WTC11 (cell line): ENCODE measurements around the gene GRM7. TPM values are rescaled to one million over a fixed set of nuclear protein-coding genes. Genes with fewer than 3 reads are reported as not detected.

Source experiments
- ATAC-seq: fragments of 200-7000 bp; cut with Tn5 transposase; 2 replicates; pipeline ENCODE4 v1.10.0; 2021; ENCODE audit warnings: mild to moderate bottlenecking, moderate library complexity
- CTCF ChIA-PET: fragments of 300-600 bp; sonication (Branson Sonifier 250); formaldehyde crosslinking; loops from one replicate; lab custom pipeline; 2021; ENCODE audit warnings: antibody characterized with exemption; lab: Charles Lee
- POLR2A ChIA-PET: fragments of 350-600 bp; sonication (Branson Sonifier 250); formaldehyde crosslinking; loops from one replicate; lab custom pipeline; 2021; ENCODE audit warnings: antibody characterized with exemption; lab: Charles Lee
- DNase-seq: peaks from one replicate; pipeline ENCODE4 v3.0.0; 2021; ENCODE audit warnings: low spot score
- H3K27ac Mint-ChIP-seq: 2 replicates; pipeline ENCODE4 v1.8.0; 2021; ENCODE audit warnings: mixed read lengths
- H3K27me3 Mint-ChIP-seq: 2 replicates; pipeline ENCODE4 v1.8.0; 2021; ENCODE audit warnings: low read depth, mild to moderate bottlenecking, moderate library complexity, mixed read lengths
- H3K36me3 Mint-ChIP-seq: 2 replicates; pipeline ENCODE4 v1.8.0; 2021; ENCODE audit warnings: mixed read lengths
- H3K4me1 Mint-ChIP-seq: 2 replicates; pipeline ENCODE4 v1.8.0; 2022; ENCODE audit warnings: mixed read lengths
- H3K4me3 Mint-ChIP-seq: 2 replicates; pipeline ENCODE4 v1.8.0; 2021; ENCODE audit warnings: mild to moderate bottlenecking, moderate library complexity, mixed read lengths
- H3K9me3 Mint-ChIP-seq: 2 replicates; pipeline ENCODE4 v1.8.0; 2021; ENCODE audit warnings: mixed read lengths
- ATF2 ChIP-seq: sonication (generic); formaldehyde crosslinking; IDR thresholded peaks from 2 replicates; pipeline ENCODE4 v1.8.1; 2022; ENCODE audit warnings: low read depth, missing genetic modification reagents, borderline replicate concordance
- ELF4 ChIP-seq: sonication (generic); formaldehyde crosslinking; IDR thresholded peaks from 2 replicates; pipeline ENCODE4 v1.8.1; 2022; ENCODE audit warnings: low read depth, mild to moderate bottlenecking, moderate library complexity, missing genetic modification reagents
- ERG ChIP-seq: fragments of 250-450 bp; sonication (Bioruptor Pico); IDR thresholded peaks from 2 replicates; pipeline ENCODE4 v1.8.0; 2021; ENCODE audit warnings: mild to moderate bottlenecking
- FOXJ3 ChIP-seq: sonication (generic); formaldehyde crosslinking; IDR thresholded peaks from 2 replicates; pipeline ENCODE4 v1.9.0; 2021; ENCODE audit warnings: missing genetic modification reagents, mild to moderate bottlenecking, borderline replicate concordance
- HMGXB4 ChIP-seq: sonication (generic); formaldehyde crosslinking; IDR thresholded peaks from 2 replicates; pipeline ENCODE4 v1.8.1; 2023; ENCODE audit warnings: mild to moderate bottlenecking, moderate library complexity, missing genetic modification reagents
- JUN ChIP-seq: sonication (generic); formaldehyde crosslinking; IDR thresholded peaks from 2 replicates; pipeline ENCODE4 v1.8.0; 2023; ENCODE audit warnings: mild to moderate bottlenecking, missing genetic modification reagents
- MAX ChIP-seq: sonication (generic); formaldehyde crosslinking; IDR thresholded peaks from 2 replicates; pipeline ENCODE4 v1.8.0; 2022; ENCODE audit warnings: mild to moderate bottlenecking, missing genetic modification reagents
- MLX ChIP-seq: sonication (generic); formaldehyde crosslinking; IDR thresholded peaks from 2 replicates; pipeline ENCODE4 v1.8.1; 2023; ENCODE audit warnings: mild to moderate bottlenecking, missing genetic modification reagents, moderate library complexity
- NFE2L1 ChIP-seq: sonication (generic); formaldehyde crosslinking; IDR thresholded peaks from 2 replicates; pipeline ENCODE4 v1.8.1; 2023; ENCODE audit warnings: missing genetic modification reagents
- NR2C2 ChIP-seq: sonication (generic); formaldehyde crosslinking; IDR thresholded peaks from 2 replicates; pipeline ENCODE4 v1.8.0; 2022; ENCODE audit warnings: mild to moderate bottlenecking, missing genetic modification reagents
- OVOL2 ChIP-seq: fragments of 250-450 bp; sonication (Bioruptor Pico); IDR thresholded peaks from 2 replicates; pipeline ENCODE4 v1.9.0; 2021; ENCODE audit warnings: mild to moderate bottlenecking, borderline replicate concordance
- PRDM15 ChIP-seq: sonication (generic); formaldehyde crosslinking; IDR thresholded peaks from 2 replicates; pipeline ENCODE4 v1.8.0; 2022; ENCODE audit warnings: missing genetic modification reagents
- PRRX2 ChIP-seq: fragments of 250-450 bp; sonication (Bioruptor Pico); IDR thresholded peaks from 2 replicates; pipeline ENCODE4 v1.8.0; 2021; ENCODE audit warnings: mild to moderate bottlenecking
- SMAD4 ChIP-seq: sonication (generic); formaldehyde crosslinking; IDR thresholded peaks from 2 replicates; pipeline ENCODE4 v1.8.0; 2022; ENCODE audit warnings: mild to moderate bottlenecking, missing genetic modification reagents
- STAT6 ChIP-seq: sonication (generic); formaldehyde crosslinking; conservative IDR thresholded peaks from 2 replicates; pipeline ENCODE4 v1.8.1; 2023; ENCODE audit warnings: mild to moderate bottlenecking, low read depth, missing genetic modification reagents, moderate library complexity
- TEAD1 ChIP-seq: sonication (generic); formaldehyde crosslinking; IDR thresholded peaks from 2 replicates; pipeline ENCODE4 v1.8.0; 2022; ENCODE audit warnings: mild to moderate bottlenecking, missing genetic modification reagents
- TEAD4 ChIP-seq: sonication (generic); formaldehyde crosslinking; IDR thresholded peaks from 2 replicates; pipeline ENCODE4 v1.8.0; 2022; ENCODE audit warnings: mild to moderate bottlenecking, missing genetic modification reagents
- USF1 ChIP-seq: sonication (generic); formaldehyde crosslinking; IDR thresholded peaks from 2 replicates; pipeline ENCODE4 v1.8.0; 2022; ENCODE audit warnings: mild to moderate bottlenecking, missing genetic modification reagents
- ZBTB21 ChIP-seq: sonication (generic); formaldehyde crosslinking; IDR thresholded peaks from 2 replicates; pipeline ENCODE4 v1.8.1; 2023; ENCODE audit warnings: mild to moderate bottlenecking, missing genetic modification reagents, borderline replicate concordance
- ZBTB43 ChIP-seq: sonication (generic); formaldehyde crosslinking; IDR thresholded peaks from 2 replicates; pipeline ENCODE4 v1.8.1; 2023; ENCODE audit warnings: mild to moderate bottlenecking, missing genetic modification reagents
- ZNF263 ChIP-seq: sonication (generic); formaldehyde crosslinking; IDR thresholded peaks from 2 replicates; pipeline ENCODE4 v1.8.1; 2022; ENCODE audit warnings: low read depth, mild to moderate bottlenecking, moderate library complexity, missing genetic modification reagents
- ZNF423 ChIP-seq: fragments of 250-450 bp; sonication (Bioruptor Pico); IDR thresholded peaks from 2 replicates; pipeline ENCODE4 v2.1.2; 2022; ENCODE audit warnings: mild to moderate bottlenecking, moderate library complexity
- total RNA-seq: library from RNA; stranded (reverse); gene quantifications from 3 replicates; pipeline ENCODE4 v1.2.3, GENCODE V29; 2021

Gene GRM7
- total RNA-seq, 1 experiment from 2014 or later, result 0.42 TPM

- no peak for TF ChIP-seq ZNF423 (CRISPR knock-in tag)
These were observed 806.9 kb downstream of the GRM7 start (continued) for GRCh38 chr3:7667774-7668173.

GRCh38 chr3:7669641-7670040 lies 808.7 kb downstream of the GRM7 start:
- ChIA-PET POLR2A (no interaction called here), CTCF (no interaction called here)
- Mint-ChIP-seq H3K36me3 (no peaks in the 10 kb centered on the region), H3K4me3 (no peak overlapping the region), H3K27ac (no peak overlapping the region), H3K9me3 (no peaks in the 10 kb centered on the region), H3K27me3 (no peaks in the 10 kb centered on the region), H3K4me1 (no peaks in the 10 kb centered on the region)
- ATAC-seq (no peak), DNase-seq (no peak)
- TF ChIP-seq MAX (no peak), OVOL2 (CRISPR knock-in tag) (no peak), TEAD4 (no peak), ATF2 (no peak), USF1 (CRISPR knock-in tag) (no peak), SMAD4 (no peak), ZBTB21 (CRISPR knock-in tag) (no peak), NR2C2 (CRISPR knock-in tag) (no peak), JUN (CRISPR knock-in tag) (no peak), ERG (no peak), PRRX2 (CRISPR knock-in tag) (no peak)

- no peaks in the 10 kb centered on the region for H3K9me3 Mint-ChIP-seq
- H3K27me3 Mint-ChIP-seq, result no peaks in the 10 kb centered on the region
- CTCF ChIA-PET, result no interaction called here
- no peaks in the 10 kb centered on the region for H3K36me3 Mint-ChIP-seq
- no peak overlapping the region for H3K4me3 Mint-ChIP-seq
- H3K4me1 Mint-ChIP-seq, result peaks cover 23% of the 10 kb centered on the region
- H3K27ac Mint-ChIP-seq, result no peak overlapping the region
- POLR2A ChIA-PET, result no interaction called here
- DNase-seq (no peak), ATAC-seq (no peak)
- TF ChIP-seq ELF4 (CRISPR knock-in tag), result no peak
- no peak for TF ChIP-seq PRDM15 (CRISPR knock-in tag)
- TF ChIP-seq NFE2L1 (CRISPR knock-in tag), result no peak
- TF ChIP-seq ZBTB43 (CRISPR knock-in tag), result no peak
- TF ChIP-seq HMGXB4 (CRISPR knock-in tag), result no peak
- TF ChIP-seq FOXJ3 (CRISPR knock-in tag), result no peak
- no peak for TF ChIP-seq ZNF263
- no peak for TF ChIP-seq TEAD1
- TF ChIP-seq STAT6 (CRISPR knock-in tag), result no peak
- no peak for TF ChIP-seq MLX (CRISPR knock-in tag)
These were observed 817.6 kb downstream of the GRM7 start for GRCh38 chr3:7678521-7678920.
